CD14-positive monocyte (primary cell): ENCODE data around the gene KLC1. TPM values are rescaled to one million over a fixed set of nuclear protein-coding genes. Genes with fewer than 3 reads are reported as not detected.

Experiments used
- DNase-seq, 3 donors: peaks; one replicate each; pipeline ENCODE4 v3.0.0-alpha.2; 2011 to 2022
- H2AFZ ChIP-seq: 2 replicates; pipeline ENCODE4 v1.6.0; 2012; ENCODE audit warnings: mild to moderate bottlenecking, low read depth, low read length, inconsistent platforms; ENCODE audit not compliant: insufficient read depth, poor library complexity, severe bottlenecking
- H3K27ac ChIP-seq, 2 donors: 1 replicate in 1 of 2; 2 replicates in 1 of 2; pipeline ENCODE4 v1.5.1; 2012 to 2013; ENCODE audit warnings: low read length in 2 of 2, control low read depth in 1 of 2, inconsistent platforms in 1 of 2, low read depth in 1 of 2, mild to moderate bottlenecking in 1 of 2
- H3K27me3 ChIP-seq, 2 donors: one replicate each; pipeline versions ENCODE4 v1.6.0 to v1.6.1; 2011 to 2013; ENCODE audit warnings: low read length in 2 of 2; ENCODE audit not compliant: control insufficient read depth in 2 of 2, insufficient read depth in 2 of 2
- H3K36me3 ChIP-seq, 2 donors: replicated peaks in 1 of 2; 1 replicate in 1 of 2; 2 replicates in 1 of 2; pipeline versions ENCODE4 v1.5.1 to v1.6.1; 2012 to 2013; ENCODE audit warnings: low read length in 2 of 2, control low read depth in 1 of 2, inconsistent platforms in 1 of 2, mild to moderate bottlenecking in 1 of 2; ENCODE audit not compliant: insufficient read depth in 2 of 2, control insufficient read depth in 1 of 2
- H3K4me1 ChIP-seq, 2 donors: 1 replicate in 1 of 2; 2 replicates in 1 of 2; pipeline versions ENCODE4 v1.5.1 to v1.6.1; 2012 to 2013; ENCODE audit warnings: low read length in 2 of 2, control low read depth in 1 of 2, inconsistent platforms in 1 of 2, mild to moderate bottlenecking in 1 of 2, moderate library complexity in 1 of 2; ENCODE audit not compliant: insufficient read depth in 2 of 2, control insufficient read depth in 1 of 2
- H3K4me2 ChIP-seq: replicated peaks from 2 replicates; pipeline ENCODE3; 2012; ENCODE audit warnings: low read length, moderate library complexity, mild to moderate bottlenecking; ENCODE audit not compliant: poor library complexity, severe bottlenecking; ENCODE audit errors: extremely low read depth
- H3K4me3 ChIP-seq, 3 experiments: fragments of 200-600 bp in 1 of 3; sonication (generic) in 1 of 3; replicated peaks in 1 of 3; 1 replicate in 2 of 3; 2 replicates in 1 of 3; pipeline ENCODE4 v1.5.1; 2011 to 2013; ENCODE audit warnings: low read length in 3 of 3, mild to moderate bottlenecking in 3 of 3, control low read depth in 2 of 3, low read depth in 2 of 3, inconsistent platforms in 1 of 3, moderate library complexity in 1 of 3
- H3K79me2 ChIP-seq: 2 replicates; pipeline ENCODE4 v1.6.0; 2012; ENCODE audit warnings: mild to moderate bottlenecking, control low read depth, inconsistent platforms, low read length, moderate library complexity; ENCODE audit not compliant: insufficient read depth
- H3K9ac ChIP-seq: 2 replicates; pipeline ENCODE4 v1.6.0; 2017; ENCODE audit warnings: low read length, mild to moderate bottlenecking; ENCODE audit not compliant: insufficient read depth, poor library complexity, severe bottlenecking
- H3K9me3 ChIP-seq, 2 donors: replicated peaks in 1 of 2; 1 replicate in 1 of 2; 2 replicates in 1 of 2; pipeline versions ENCODE4 v1.5.1 to v1.6.1; 2012 to 2013; ENCODE audit warnings: low read length in 2 of 2, control low read depth in 1 of 2; ENCODE audit not compliant: control insufficient read depth in 1 of 2, insufficient read depth in 1 of 2
- H4K20me1 ChIP-seq: 2 replicates; pipeline ENCODE4 v1.6.0; 2012; ENCODE audit warnings: mild to moderate bottlenecking, low read length, control low read depth, moderate library complexity; ENCODE audit not compliant: insufficient read depth
- H3K27ac Mint-ChIP-seq, 7 donors: one replicate each; pipeline ENCODE4 v1.8.0; 2020; ENCODE audit warnings: mild to moderate bottlenecking in 7 of 7, mixed read lengths in 7 of 7, moderate library complexity in 6 of 7, inconsistent platforms in 2 of 7
- H3K27me3 Mint-ChIP-seq, 3 donors: one replicate each; pipeline ENCODE4 v1.8.0; 2021 to 2022; ENCODE audit warnings: low read depth in 3 of 3, mild to moderate bottlenecking in 3 of 3, mixed read lengths in 3 of 3, moderate library complexity in 3 of 3, inconsistent platforms in 1 of 3
- H3K36me3 Mint-ChIP-seq, 2 donors: one replicate each; pipeline ENCODE4 v1.8.0; 2020; ENCODE audit warnings: mixed read lengths in 2 of 2, inconsistent platforms in 1 of 2, mild to moderate bottlenecking in 1 of 2
- H3K4me1 Mint-ChIP-seq: one replicate; pipeline ENCODE4 v1.8.0; 2020; ENCODE audit warnings: mild to moderate bottlenecking, mixed read lengths
- H3K4me3 Mint-ChIP-seq, 2 donors: one replicate each; pipeline ENCODE4 v1.8.0; 2020; ENCODE audit warnings: mild to moderate bottlenecking in 2 of 2, mixed read lengths in 2 of 2, moderate library complexity in 1 of 2
- H3K9me3 Mint-ChIP-seq, 7 donors: one replicate each; pipeline ENCODE4 v1.8.0; 2020 to 2022; ENCODE audit warnings: mixed read lengths in 7 of 7, mild to moderate bottlenecking in 6 of 7, moderate library complexity in 6 of 7, inconsistent platforms in 2 of 7
- CTCF ChIP-seq: fragments of 200-600 bp; IDR thresholded peaks from one replicate; pipeline ENCODE4 v1.8.0; 2022; ENCODE audit warnings: antibody characterized with exemption, mild to moderate bottlenecking
- WGBS: methylation state at CpG from one replicate; pipeline ENCODE4 v1.1.5; 2013; ENCODE audit warnings: missing lambda C conversion rate; ENCODE audit not compliant: insufficient coverage; 5-methylcytosine and 5-hydroxymethylcytosine counted together
- intact Hi-C, 2 donors: fragments of 100-400 bp; cut with micrococcal nuclease; formaldehyde crosslinking; loops; one replicate each; pipeline versions ENCODE4 v1.15.0 to v1.15.1; 2023
- polyA plus RNA-seq, 3 donors: library from polyadenylated mRNA; depleted of rRNA in 1 of 3; unstranded in 2 of 3; stranded (reverse) in 1 of 3; fragments of 300-500 nt in 2 of 3; fragments of >200 nt in 1 of 3; fragmentation: Illumina TruSeq in 2 of 3; gene quantifications; 1 replicate in 2 of 3; 2 replicates in 1 of 3; pipeline ENCODE4 v1.2.3, GENCODE V29; 2012 to 2021

Gene KLC1
- polyA plus RNA-seq, 3 donors, result 41.5 to 108 (median 46.6) TPM

GRCh38 chr14:103692159-103692558 is 63.1 kb downstream of the KLC1 start:
- Histone ChIP-seq H3K4me1 (no peaks in the 10 kb centered on the region), H3K79me2 (peaks cover 6% of the 10 kb centered on the region), H3K36me3 (peaks cover 75 to 92% of the 10 kb centered on the region in 2 donors), H3K9me3 (no peaks in the 10 kb centered on the region), H3K9ac (no peak overlapping the region), H3K4me2 (no peak overlapping the region), H2AFZ (no peak overlapping the region), H4K20me1 (peaks cover 60% of the 10 kb centered on the region), H3K4me3 (no peak overlapping the region), H3K27me3 (no peaks in the 10 kb centered on the region), H3K27ac (no peak overlapping the region)
- H3K4me1 Mint-ChIP-seq, result peaks cover 12% of the 10 kb centered on the region
- no peak for TF ChIP-seq CTCF
- no peak overlapping the region for H3K27ac Mint-ChIP-seq
- 98% methylated on average over 12 of the region's 17 CpGs for WGBS
- peaks cover 0 to 1% (median 0%) of the 10 kb centered on the region in 3 donors for H3K27me3 Mint-ChIP-seq
- intact Hi-C loops, result no loop called here
- H3K36me3 Mint-ChIP-seq, result peaks cover 61 to 79% of the 10 kb centered on the region in 2 donors
- no peak for DNase-seq
- H3K9me3 Mint-ChIP-seq, result peaks cover 0 to 2% (median 0%) of the 10 kb centered on the region in 7 donors
- no peak overlapping the region for H3K4me3 Mint-ChIP-seq

GRCh38 chr14:103692871-103693270 is 63.9 kb downstream of the KLC1 start:
- no peak for DNase-seq
- H3K4me2 ChIP-seq, result no peak overlapping the region
- H3K27me3 Mint-ChIP-seq, result peaks cover 0 to 1% (median 0%) of the 10 kb centered on the region in 3 donors

More at GRCh38 chr14:103692871-103693270, 63.9 kb downstream of the KLC1 start:
- no peaks in the 10 kb centered on the region for H3K27me3 ChIP-seq
- H3K36me3 ChIP-seq, result peaks cover 78 to 92% of the 10 kb centered on the region in 2 donors
- intact Hi-C loops, result no loop called here
- H2AFZ ChIP-seq, result no peak overlapping the region
- H3K36me3 Mint-ChIP-seq, result peaks cover 64 to 81% of the 10 kb centered on the region in 2 donors
- no peak overlapping the region for H3K27ac Mint-ChIP-seq
- H3K27ac ChIP-seq, result no peak overlapping the region
- no peak overlapping the region for H3K4me3 Mint-ChIP-seq
- WGBS, result 100% methylated on average over 6 of the region's 12 CpGs
- H3K4me1 Mint-ChIP-seq, result peaks cover 12% of the 10 kb centered on the region
- peaks cover 0 to 2% (median 0%) of the 10 kb centered on the region in 7 donors for H3K9me3 Mint-ChIP-seq
- H3K9ac ChIP-seq, result no peak overlapping the region
- peaks cover 68% of the 10 kb centered on the region for H4K20me1 ChIP-seq
- H3K79me2 ChIP-seq, result peaks cover 7% of the 10 kb centered on the region
- no peaks in the 10 kb centered on the region for H3K9me3 ChIP-seq
- H3K4me3 ChIP-seq, result no peak overlapping the region
- H3K4me1 ChIP-seq, result no peaks in the 10 kb centered on the region
- no peak for TF ChIP-seq CTCF
